ENCODE results near the gene ACSM6. TPM values are rescaled to one million over a fixed set of nuclear protein-coding genes. Genes with fewer than 3 reads are reported as not detected.

Gene ACSM6
- total and polyA plus RNA-seq, 9 donors: 0.12 TPM; not detected in 8

GRCh38 chr10:95254629-95255028 lies 60.6 kb downstream of the ACSM6 start:
- no peak overlapping the region for H3K27ac ChIP-seq (ENCODE audit: low read length)
- no peak overlapping the region for H3K4me3 ChIP-seq (ENCODE audit: low read length)
- no peaks in the 10 kb centered on the region for H3K36me3 ChIP-seq (ENCODE audit: control insufficient read depth, insufficient read depth, low read length)
- no CpG with 5 or more reads among the region's 3 CpGs for WGBS (ENCODE audit: insufficient coverage)
- DNase-seq: no peak
- no peaks in the 10 kb centered on the region for H3K4me1 ChIP-seq (ENCODE audit: control insufficient read depth, insufficient read depth, low read length)
- no peaks in the 10 kb centered on the region for H3K27me3 ChIP-seq (ENCODE audit: control insufficient read depth, insufficient read depth, low read length)
- H3K9me3 ChIP-seq (replicated peaks; ENCODE audit: control insufficient read depth, low read depth, low read length): no peaks in the 10 kb centered on the region

- no CpG with 5 or more reads among the region's 1 CpG for WGBS (ENCODE audit: insufficient coverage)
- no peak for DNase-seq
- peaks cover 8% of the 10 kb centered on the region for H3K4me1 ChIP-seq (ENCODE audit: control insufficient read depth, insufficient read depth, low read length)
- H3K9me3 ChIP-seq (replicated peaks; ENCODE audit: control insufficient read depth, low read depth, low read length): no peaks in the 10 kb centered on the region
- no peaks in the 10 kb centered on the region for H3K36me3 ChIP-seq (ENCODE audit: control insufficient read depth, insufficient read depth, low read length)
- no peak overlapping the region for H3K27ac ChIP-seq (ENCODE audit: low read length)
- no peak overlapping the region for H3K4me3 ChIP-seq (ENCODE audit: low read length)
- H3K27me3 ChIP-seq (ENCODE audit: control insufficient read depth, insufficient read depth, low read length): no peaks in the 10 kb centered on the region
Observed at GRCh38 chr10:95256268-95256667, 62.2 kb downstream of the ACSM6 start.

DNA sequence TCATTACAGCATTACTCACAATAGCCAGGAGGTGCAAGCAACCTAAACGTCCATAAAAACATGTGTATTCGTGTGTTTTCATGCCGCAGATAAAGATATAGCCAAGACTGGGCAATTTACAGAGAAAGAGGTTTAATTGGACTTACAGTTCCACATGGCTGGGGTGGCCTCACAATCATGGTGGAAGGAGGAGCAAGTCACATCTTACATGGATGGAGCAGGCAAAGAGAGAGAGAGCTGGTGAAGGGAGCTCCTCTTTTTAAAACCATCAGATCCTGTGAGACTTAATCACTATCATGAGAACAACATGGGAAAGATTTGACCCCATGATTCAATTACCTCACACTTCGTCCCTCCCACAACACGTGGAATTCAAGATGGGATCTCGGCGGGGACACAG lies 63.8 kb downstream of the ACSM6 start:
- 94% methylated on average over 3 of the region's 7 CpGs for WGBS (ENCODE audit: insufficient coverage)
- Histone ChIP-seq H3K27me3 (ENCODE audit: control insufficient read depth, insufficient read depth, low read length) (no peaks in the 10 kb centered on the region), H3K4me1 (ENCODE audit: control insufficient read depth, insufficient read depth, low read length) (peaks cover 9% of the 10 kb centered on the region), H3K4me3 (ENCODE audit: low read length) (no peak overlapping the region), H3K36me3 (ENCODE audit: control insufficient read depth, insufficient read depth, low read length) (no peaks in the 10 kb centered on the region), H3K27ac (ENCODE audit: low read length) (no peak overlapping the region), H3K9me3 (replicated peaks; ENCODE audit: control insufficient read depth, low read depth, low read length) (no peaks in the 10 kb centered on the region)
- DNase-seq: no peak

DNA sequence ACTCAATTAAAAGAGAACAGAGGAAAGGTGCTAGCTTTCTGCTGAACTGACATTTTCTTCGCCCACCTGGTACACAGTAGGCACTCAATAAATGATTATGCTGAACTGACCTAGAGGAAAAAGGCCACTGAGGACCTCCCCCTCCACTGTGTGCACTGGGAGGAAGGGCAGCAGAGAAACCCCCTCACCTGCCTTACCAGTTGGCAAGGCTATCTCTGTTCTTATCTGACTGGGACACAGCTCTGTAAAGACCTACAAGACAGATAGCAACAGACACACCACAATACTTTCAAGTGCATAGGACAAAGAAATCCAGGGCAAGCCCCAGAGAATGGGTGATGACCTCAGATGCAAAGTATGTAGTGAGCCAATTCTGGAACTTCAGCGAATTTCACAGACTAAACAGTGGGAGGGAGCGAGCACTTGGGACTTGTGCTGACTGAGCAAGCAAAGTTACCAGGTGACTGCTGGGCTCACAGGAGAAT lies 66.4 kb downstream of the ACSM6 start:
- Histone ChIP-seq H3K36me3 (ENCODE audit: control insufficient read depth, insufficient read depth, low read length) (peaks cover 2% of the 10 kb centered on the region), H3K27me3 (ENCODE audit: control insufficient read depth, insufficient read depth, low read length) (no peaks in the 10 kb centered on the region), H3K4me1 (ENCODE audit: control insufficient read depth, insufficient read depth, low read length) (peaks cover 9% of the 10 kb centered on the region), H3K4me3 (ENCODE audit: low read length) (no peak overlapping the region), H3K27ac (ENCODE audit: low read length) (no peak overlapping the region), H3K9me3 (replicated peaks; ENCODE audit: control insufficient read depth, low read depth, low read length) (no peaks in the 10 kb centered on the region)
- 25% methylated on average over 2 of the region's 3 CpGs for WGBS (ENCODE audit: insufficient coverage)
- DNase-seq: peak; percentile 42

- WGBS (ENCODE audit: insufficient coverage): 41% methylated on average over 2 of the region's 4 CpGs
- Histone ChIP-seq H3K27me3 (ENCODE audit: control insufficient read depth, insufficient read depth, low read length) (no peaks in the 10 kb centered on the region), H3K36me3 (ENCODE audit: control insufficient read depth, insufficient read depth, low read length) (peaks cover 2% of the 10 kb centered on the region), H3K4me3 (ENCODE audit: low read length) (no peak overlapping the region), H3K9me3 (replicated peaks; ENCODE audit: control insufficient read depth, low read depth, low read length) (no peaks in the 10 kb centered on the region), H3K4me1 (ENCODE audit: control insufficient read depth, insufficient read depth, low read length) (peaks cover 9% of the 10 kb centered on the region), H3K27ac (ENCODE audit: low read length) (no peak overlapping the region)
- DNase-seq: peak; percentile 16
Observed at GRCh38 chr10:95260909-95261552, 67.0 kb downstream of the ACSM6 start.

GRCh38 chr10:95261926-95262325 lies 67.9 kb downstream of the ACSM6 start:
- H3K27me3 ChIP-seq (ENCODE audit: control insufficient read depth, insufficient read depth, low read length): no peaks in the 10 kb centered on the region
- H3K4me1 ChIP-seq (ENCODE audit: control insufficient read depth, insufficient read depth, low read length): peaks cover 12% of the 10 kb centered on the region
- H3K4me3 ChIP-seq (ENCODE audit: low read length): no peak overlapping the region
- H3K36me3 ChIP-seq (ENCODE audit: control insufficient read depth, insufficient read depth, low read length): peaks cover 2% of the 10 kb centered on the region
- H3K9me3 ChIP-seq (replicated peaks; ENCODE audit: control insufficient read depth, low read depth, low read length): no peaks in the 10 kb centered on the region
- no peak for DNase-seq
- no CpG with 5 or more reads among the region's 3 CpGs for WGBS (ENCODE audit: insufficient coverage)
- H3K27ac ChIP-seq (ENCODE audit: low read length): no peak overlapping the region

GRCh38 chr10:95262763-95263518 lies 68.9 kb downstream of the ACSM6 start:
- H3K4me1 ChIP-seq (ENCODE audit: control insufficient read depth, insufficient read depth, low read length): peaks cover 12% of the 10 kb centered on the region

DNA sequence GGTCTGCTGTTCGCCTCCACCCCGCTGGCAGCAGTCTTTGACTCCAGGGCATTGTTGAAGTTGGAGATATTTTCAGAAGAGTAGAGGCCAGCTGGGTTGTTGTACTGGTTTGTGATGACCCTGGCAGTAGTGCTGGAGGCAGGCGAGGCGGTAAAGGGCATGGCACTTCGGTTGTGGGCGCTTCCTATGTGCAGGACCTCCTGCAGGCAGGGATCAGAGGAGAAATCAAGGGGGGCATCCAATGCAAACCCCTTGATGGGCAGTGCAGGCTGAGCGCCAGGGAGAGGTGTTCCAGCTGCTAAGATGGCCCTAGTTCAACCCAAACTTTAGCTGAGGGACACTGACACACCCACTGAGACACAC lies 69.8 kb downstream of the ACSM6 start:
- DNase-seq: no peak
- peaks cover 12% of the 10 kb centered on the region for H3K4me1 ChIP-seq (ENCODE audit: control insufficient read depth, insufficient read depth, low read length)
- no peaks in the 10 kb centered on the region for H3K27me3 ChIP-seq (ENCODE audit: control insufficient read depth, insufficient read depth, low read length)
- H3K4me3 ChIP-seq (ENCODE audit: low read length): no peak overlapping the region
- WGBS (ENCODE audit: insufficient coverage): 91% methylated on average over 7 of the region's 7 CpGs
- peaks cover 2% of the 10 kb centered on the region for H3K36me3 ChIP-seq (ENCODE audit: control insufficient read depth, insufficient read depth, low read length)
- no peak overlapping the region for H3K27ac ChIP-seq (ENCODE audit: low read length)
- H3K9me3 ChIP-seq (replicated peaks; ENCODE audit: control insufficient read depth, low read depth, low read length): no peaks in the 10 kb centered on the region

More at GRCh38 chr10:95262763-95263518, 68.9 kb downstream of the ACSM6 start:
- no peak for DNase-seq
- Histone ChIP-seq H3K27me3 (ENCODE audit: control insufficient read depth, insufficient read depth, low read length) (no peaks in the 10 kb centered on the region), H3K4me3 (ENCODE audit: low read length) (no peak overlapping the region), H3K36me3 (ENCODE audit: control insufficient read depth, insufficient read depth, low read length) (peaks cover 2% of the 10 kb centered on the region), H3K27ac (ENCODE audit: low read length) (no peak overlapping the region), H3K9me3 (replicated peaks; ENCODE audit: control insufficient read depth, low read depth, low read length) (no peaks in the 10 kb centered on the region)
- 54% methylated on average over 2 of the region's 5 CpGs for WGBS (ENCODE audit: insufficient coverage)

- 60% methylated on average over 2 of the region's 6 CpGs for WGBS (ENCODE audit: insufficient coverage)
- Histone ChIP-seq H3K27ac (ENCODE audit: low read length) (no peak overlapping the region), H3K4me1 (ENCODE audit: control insufficient read depth, insufficient read depth, low read length) (peaks cover 12% of the 10 kb centered on the region), H3K27me3 (ENCODE audit: control insufficient read depth, insufficient read depth, low read length) (no peaks in the 10 kb centered on the region), H3K9me3 (replicated peaks; ENCODE audit: control insufficient read depth, low read depth, low read length) (no peaks in the 10 kb centered on the region), H3K4me3 (ENCODE audit: low read length) (no peak overlapping the region), H3K36me3 (ENCODE audit: control insufficient read depth, insufficient read depth, low read length) (peaks cover 2% of the 10 kb centered on the region)
- DNase-seq: no peak
Observed at GRCh38 chr10:95264227-95265051, 70.4 kb downstream of the ACSM6 start.

DNA sequence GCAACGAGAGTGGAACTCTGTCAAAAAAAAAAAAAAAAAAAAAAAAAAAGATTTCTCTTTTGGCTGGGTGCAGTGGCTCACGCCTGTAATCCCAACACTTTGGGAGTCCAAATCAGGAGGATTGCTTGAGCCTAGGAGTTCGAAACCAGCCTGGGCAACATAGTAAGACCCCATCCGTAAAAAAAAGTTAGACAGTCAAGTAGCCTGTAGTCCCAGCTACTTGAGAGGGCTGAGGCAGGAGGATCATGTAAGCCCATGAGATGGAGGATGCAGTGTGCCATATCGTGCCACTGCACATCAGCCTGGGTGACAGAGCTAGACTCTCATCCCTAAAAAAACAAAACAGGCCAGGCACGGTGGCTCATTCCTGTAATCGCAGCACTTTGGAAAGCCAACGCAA lies 71.5 kb downstream of the ACSM6 start:
- Histone ChIP-seq H3K4me3 (ENCODE audit: low read length) (no peak overlapping the region), H3K27ac (ENCODE audit: low read length) (no peak overlapping the region), H3K4me1 (ENCODE audit: control insufficient read depth, insufficient read depth, low read length) (peaks cover 10% of the 10 kb centered on the region), H3K36me3 (ENCODE audit: control insufficient read depth, insufficient read depth, low read length) (peaks cover 2% of the 10 kb centered on the region), H3K27me3 (ENCODE audit: control insufficient read depth, insufficient read depth, low read length) (no peaks in the 10 kb centered on the region), H3K9me3 (replicated peaks; ENCODE audit: control insufficient read depth, low read depth, low read length) (no peaks in the 10 kb centered on the region)
- no peak for DNase-seq
- 98% methylated on average over 7 of the region's 8 CpGs for WGBS (ENCODE audit: insufficient coverage)

Data from muscle of leg (tissue), 11 donors.